ENCODE measurements around the gene TSPAN4.

GRCh38 chr11:882596-882995 lies 39.9 kb downstream of the TSPAN4 start:
- TF ChIP-seq, protein P1, sequence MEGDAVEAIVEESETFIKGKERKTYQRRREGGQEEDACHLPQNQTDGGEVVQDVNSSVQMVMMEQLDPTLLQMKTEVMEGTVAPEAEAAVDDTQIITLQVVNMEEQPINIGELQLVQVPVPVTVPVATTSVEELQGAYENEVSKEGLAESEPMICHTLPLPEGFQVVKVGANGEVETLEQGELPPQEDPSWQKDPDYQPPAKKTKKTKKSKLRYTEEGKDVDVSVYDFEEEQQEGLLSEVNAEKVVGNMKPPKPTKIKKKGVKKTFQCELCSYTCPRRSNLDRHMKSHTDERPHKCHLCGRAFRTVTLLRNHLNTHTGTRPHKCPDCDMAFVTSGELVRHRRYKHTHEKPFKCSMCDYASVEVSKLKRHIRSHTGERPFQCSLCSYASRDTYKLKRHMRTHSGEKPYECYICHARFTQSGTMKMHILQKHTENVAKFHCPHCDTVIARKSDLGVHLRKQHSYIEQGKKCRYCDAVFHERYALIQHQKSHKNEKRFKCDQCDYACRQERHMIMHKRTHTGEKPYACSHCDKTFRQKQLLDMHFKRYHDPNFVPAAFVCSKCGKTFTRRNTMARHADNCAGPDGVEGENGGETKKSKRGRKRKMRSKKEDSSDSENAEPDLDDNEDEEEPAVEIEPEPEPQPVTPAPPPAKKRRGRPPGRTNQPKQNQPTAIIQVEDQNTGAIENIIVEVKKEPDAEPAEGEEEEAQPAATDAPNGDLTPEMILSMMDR (conservative IDR thresholded peaks at IDR 0.05 in 1 of 2, IDR thresholded peaks at IDR 0.05 in 1 of 2; ENCODE audit: low read depth in 1 of 2, low read length in 2 of 2) = no peak
- TF ChIP-seq EZH2 (IDR thresholded peaks at IDR 0.05; ENCODE audit: low read length, missing control alignments) = no peak

All from fibroblast of lung (primary cell).